DMS153 (cell line): ENCODE results near the gene CIAPIN1.
"Not testable (repeated sequence)": the region's sequence is repeated elsewhere in the genome, so short reads cannot be mapped to it uniquely, and the experiment has no call there.

Experiments used
- DNase-seq: peaks from one replicate; lab custom pipeline; 2025; lab: John Stamatoyannopoulos, UW

The CIAPIN1 gene

DNA sequence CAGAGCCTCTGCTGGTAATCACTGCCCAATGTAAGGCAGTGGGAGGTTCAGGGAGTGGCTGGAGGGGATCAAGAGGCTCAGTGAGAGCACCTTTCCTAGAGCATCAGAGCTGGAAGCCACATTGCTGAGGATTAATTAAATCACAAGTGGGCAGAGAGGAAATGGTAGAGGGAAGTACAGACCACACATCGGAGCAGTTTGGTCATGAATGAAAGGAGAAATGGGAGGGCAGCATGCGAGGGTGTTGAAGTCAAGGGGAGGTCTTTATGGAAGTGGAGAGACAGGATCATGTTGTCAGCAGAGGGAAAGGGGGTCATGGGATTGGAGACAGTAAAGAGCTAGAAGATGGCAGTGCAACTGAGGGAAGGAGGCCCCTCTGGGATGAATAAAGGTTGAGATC lies 40.3 kb downstream of the CIAPIN1 start:
- no peak for DNase-seq

GRCh38 chr16:57405097-57405496 lies 42.1 kb downstream of the CIAPIN1 start:
- DNase-seq = no peak

DNA sequence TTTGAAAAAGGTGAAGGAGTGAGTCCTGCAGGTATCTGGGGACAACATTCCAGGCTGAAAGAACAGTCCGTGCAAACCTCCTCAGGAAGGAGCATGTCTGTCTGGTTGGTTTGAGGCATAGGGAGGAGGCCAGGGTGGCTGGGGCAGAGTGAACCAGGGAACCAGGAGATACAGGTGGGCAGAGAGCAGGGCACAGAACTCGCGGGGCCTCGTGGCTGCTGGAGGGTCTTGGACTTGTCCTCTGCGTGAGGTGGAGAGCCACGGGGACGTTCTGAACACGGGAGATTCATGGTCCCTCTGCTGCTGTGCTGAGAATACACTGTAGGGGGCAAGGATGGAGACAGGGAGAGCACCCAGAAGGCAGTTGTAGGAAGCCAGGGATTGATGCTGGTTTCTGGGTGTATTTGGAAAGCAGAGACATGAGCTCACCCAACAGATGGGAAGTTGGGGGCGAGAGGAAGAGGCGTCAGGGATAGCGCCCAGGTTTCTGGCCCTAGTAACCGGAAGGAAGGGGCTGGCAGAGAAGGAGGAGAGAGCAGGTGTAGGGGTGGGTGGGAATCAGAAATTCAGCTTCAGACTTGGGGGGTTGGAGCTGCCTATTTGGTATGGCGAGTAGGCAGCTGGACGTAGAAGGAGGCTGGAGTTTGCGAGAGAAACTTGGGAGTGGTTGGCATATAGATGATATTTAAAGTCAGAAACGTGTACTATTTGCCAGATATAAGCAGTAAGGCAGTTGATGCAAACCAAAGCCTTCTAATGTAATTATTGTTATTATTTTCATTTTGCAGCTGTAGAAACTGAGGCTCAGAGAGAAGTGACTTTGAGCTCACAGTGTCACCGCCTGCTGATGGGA lies 43.0 kb downstream of the CIAPIN1 start, which contains the start of gene CCL17:
CCL17 (plus strand) TSS at position 803 of the 853 bp plus-strand sequence. CDS start 9,166 bp downstream, outside the sequence.
- DNase-seq = no peak

DNA sequence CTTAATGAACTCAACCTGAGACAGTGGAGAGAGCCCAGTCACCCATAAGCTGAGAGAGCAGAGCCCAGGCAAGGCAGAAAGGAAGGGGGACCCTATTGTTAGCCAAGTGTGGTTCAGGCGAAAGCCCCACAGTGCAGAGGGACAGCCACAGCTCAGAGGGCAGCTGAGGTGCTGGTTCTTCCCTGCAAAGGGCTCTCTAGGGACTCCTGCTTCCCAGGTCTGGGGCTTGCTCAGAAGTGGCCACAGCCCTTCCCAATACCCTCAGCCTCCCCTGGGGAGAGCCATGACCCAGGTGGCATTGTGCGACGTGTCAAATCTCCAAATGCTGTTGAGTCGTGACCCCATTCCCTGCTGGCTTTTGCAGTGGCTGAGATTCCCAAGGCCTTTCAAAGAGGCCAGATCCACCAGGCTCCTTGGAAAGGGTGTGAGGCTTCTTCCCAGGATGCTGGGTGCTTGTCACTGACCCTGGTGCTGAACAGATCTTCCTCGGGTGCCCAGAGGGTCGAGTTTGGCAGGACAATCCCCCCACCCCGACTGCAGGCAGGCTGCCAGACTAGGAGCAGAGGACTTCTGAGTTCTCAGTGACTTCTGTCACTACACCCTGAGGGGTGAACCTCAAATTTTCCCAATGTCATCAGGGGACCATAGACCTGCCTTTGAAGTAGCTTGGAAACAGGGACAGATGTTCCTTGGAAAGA lies 45.1 kb downstream of the CIAPIN1 start:
- no peak for DNase-seq

DNA sequence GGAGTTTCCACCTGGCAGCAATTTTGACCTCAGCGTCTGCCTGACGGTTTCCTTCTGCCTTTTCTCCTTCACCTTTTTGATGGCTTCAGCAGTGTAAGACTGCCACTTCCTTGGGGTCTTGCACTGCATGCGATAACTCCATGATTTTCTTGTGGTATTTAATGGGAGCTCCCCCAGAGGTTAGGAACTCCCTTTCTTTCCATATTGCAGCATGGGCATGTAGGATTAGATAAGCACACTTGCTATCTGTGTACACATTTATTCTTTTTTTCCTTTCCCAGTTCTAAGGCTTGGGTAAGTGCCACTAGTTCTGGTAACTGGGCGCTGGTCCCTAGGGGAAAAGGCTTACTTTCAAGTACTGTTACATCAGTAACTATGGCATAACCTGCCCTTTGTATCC lies 49.7 kb downstream of the CIAPIN1 start:
- DNase-seq = not testable (repeated sequence)

GRCh38 chr16:57396786-57397185 lies 50.4 kb downstream of the CIAPIN1 start:
- DNase-seq = no peak

GRCh38 chr16:57395026-57395425 lies 52.2 kb downstream of the CIAPIN1 start:
- no peak for DNase-seq

GRCh38 chr16:57394444-57394843 lies 52.7 kb downstream of the CIAPIN1 start:
- DNase-seq = no peak

DNA sequence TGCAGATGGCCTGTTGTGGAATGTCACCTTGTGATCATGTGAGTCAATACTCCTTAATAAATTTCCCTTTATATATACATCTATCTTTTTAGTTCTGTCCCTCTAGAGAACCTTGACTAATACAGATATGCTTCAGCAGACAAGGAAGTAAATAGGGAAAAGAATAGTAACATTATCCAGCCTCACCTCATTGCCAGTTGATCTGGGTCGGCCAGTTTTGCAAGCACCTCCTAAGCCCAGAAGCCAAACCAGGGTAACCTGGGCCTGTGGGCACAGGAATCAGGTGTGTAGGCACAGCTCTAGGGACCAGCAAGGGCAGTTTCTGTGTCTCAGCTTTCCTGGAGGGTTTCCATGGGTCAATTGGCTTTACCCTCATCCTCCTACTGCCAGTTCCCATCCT lies 54.5 kb downstream of the CIAPIN1 start:
- DNase-seq = no peak

- no peak for DNase-seq
These were observed 55.5 kb downstream of the CIAPIN1 start for GRCh38 chr16:57391708-57392107.

- no peak for DNase-seq
These were observed 55.9 kb downstream of the CIAPIN1 start for GRCh38 chr16:57391300-57391699.

DNA sequence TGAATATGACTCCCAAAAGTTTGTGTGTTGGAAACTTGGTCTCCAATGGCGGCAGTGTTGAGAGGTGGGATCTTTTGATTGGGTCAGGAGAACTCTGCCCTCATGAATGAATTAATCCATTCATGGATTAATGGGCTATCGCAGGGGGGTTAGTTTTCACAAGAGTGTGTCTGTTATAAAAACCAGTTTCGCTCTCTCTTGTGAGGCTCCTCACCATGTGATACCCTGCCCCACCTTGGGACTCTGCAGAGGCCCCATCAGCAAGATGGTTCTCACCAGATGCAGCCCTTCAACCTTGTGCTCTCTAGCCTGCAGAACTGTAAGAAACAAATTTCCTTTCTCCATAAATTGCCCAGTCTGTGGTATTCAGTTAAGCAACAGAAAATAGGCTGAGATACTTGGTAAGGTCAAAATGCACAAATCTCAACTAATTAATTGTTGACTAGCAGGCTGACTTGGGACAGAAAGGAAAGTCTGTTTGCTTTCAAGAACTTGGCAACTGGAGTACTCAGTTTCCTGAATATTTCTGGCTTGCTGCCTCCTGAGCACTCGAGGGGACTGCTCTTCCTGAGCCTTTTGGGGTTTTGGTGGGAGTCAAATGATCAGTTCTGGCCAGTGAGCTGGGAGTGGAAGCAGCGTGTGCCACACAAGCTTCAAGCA lies 56.4 kb downstream of the CIAPIN1 start:
- no peak for DNase-seq

GRCh38 chr16:57389087-57389468 lies 58.1 kb downstream of the CIAPIN1 start:
- no peak for DNase-seq

GRCh38 chr16:57388359-57389086 lies 58.7 kb downstream of the CIAPIN1 start:
- DNase-seq = no peak

DNA sequence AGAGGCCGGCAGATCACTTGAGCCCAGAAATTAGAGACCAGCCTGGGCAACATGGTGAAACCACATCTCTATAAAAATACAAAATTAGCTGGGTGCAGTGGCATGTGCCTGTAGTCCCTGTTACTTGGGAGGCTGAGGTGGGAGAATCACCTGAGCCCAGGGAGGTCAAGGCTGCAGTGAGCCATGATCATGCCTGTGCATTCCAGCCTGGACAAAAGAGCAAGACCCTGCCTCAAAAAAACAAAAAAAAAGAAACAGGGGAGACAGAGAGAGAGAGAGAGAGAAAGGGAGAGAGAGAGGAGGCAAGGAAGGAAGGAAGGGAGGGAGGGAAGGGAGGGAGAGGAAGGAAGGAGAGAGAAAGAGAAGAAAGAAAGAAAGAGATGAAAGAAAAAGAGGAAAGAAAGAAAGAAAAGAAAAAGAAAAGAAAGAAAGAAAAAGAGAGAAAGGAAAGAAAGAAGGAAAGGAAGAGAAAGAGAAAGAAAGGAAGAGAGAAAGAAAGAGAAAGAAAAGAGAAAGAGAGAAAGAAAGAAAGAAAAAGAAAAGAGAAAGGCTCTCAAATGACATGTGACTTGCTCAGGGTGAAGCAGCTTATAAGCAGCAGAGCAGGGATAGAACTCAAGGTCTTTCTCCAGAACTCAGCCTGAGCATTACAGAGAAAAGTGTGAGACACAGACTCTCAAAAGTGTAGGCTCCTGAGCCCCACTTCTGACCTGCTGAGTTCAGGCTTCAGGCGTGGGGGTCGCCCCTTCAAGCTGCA lies 59.4 kb downstream of the CIAPIN1 start:
- no peak for DNase-seq

- no peak for DNase-seq
These were observed 60.7 kb downstream of the CIAPIN1 start for GRCh38 chr16:57386381-57386951.

DNA sequence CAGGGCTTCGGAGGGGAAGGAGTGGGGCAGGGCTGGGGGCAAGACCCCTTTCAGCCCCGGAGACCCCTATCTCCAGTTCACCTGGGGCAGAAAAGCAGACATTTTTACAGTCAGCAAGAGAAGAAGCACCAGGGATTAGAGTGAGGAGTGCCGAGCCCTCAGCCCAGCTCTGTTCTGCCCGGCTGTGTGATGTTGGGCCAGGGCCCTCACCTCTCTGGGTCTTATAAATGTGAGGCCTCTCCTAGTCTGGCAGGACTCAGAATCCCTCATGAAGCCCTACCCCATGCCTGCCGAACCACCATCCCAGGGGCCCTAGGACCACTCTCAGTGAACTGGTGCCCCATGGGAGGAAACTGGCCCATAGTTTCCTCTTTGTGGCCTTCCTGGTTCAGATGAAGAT lies 62.1 kb downstream of the CIAPIN1 start:
- DNase-seq = no peak

DNA sequence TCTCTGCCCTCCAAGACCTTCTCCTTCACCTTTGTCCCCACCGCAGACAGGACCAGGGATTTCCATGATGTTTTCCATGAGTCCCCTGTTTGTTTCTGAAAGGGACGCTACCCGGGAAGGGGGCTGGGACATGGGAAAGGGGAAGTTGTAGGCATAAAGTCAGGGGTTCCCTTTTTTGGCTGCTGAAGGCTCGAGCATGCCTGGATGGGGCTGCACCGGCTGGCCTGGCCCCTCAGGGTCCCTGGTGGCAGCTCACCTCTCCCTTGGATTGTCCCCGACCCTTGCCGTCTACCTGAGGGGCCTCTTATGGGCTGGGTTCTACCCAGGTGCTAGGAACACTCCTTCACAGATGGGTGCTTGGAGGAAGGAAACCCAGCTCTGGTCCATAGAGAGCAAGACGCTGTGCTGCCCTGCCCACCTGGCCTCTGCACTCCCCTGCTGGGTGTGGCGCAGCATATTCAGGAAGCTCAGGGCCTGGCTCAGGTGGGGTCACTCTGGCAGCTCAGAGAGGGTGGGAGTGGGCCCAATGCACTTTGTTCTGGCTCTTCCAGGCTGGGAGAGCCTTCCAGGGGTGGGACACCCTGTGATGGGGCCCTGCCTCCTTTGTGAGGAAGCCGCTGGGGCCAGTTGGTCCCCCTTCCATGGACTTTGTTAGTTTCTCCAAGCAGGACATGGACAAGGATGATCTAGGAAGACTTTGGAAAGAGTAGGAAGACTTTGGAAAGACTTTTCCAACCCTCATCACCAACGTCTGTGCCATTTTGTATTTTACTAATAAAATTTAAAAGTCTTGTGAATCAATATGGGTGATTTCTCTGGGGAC lies 62.7 kb downstream of the CIAPIN1 start:
- no peak for DNase-seq

DNA sequence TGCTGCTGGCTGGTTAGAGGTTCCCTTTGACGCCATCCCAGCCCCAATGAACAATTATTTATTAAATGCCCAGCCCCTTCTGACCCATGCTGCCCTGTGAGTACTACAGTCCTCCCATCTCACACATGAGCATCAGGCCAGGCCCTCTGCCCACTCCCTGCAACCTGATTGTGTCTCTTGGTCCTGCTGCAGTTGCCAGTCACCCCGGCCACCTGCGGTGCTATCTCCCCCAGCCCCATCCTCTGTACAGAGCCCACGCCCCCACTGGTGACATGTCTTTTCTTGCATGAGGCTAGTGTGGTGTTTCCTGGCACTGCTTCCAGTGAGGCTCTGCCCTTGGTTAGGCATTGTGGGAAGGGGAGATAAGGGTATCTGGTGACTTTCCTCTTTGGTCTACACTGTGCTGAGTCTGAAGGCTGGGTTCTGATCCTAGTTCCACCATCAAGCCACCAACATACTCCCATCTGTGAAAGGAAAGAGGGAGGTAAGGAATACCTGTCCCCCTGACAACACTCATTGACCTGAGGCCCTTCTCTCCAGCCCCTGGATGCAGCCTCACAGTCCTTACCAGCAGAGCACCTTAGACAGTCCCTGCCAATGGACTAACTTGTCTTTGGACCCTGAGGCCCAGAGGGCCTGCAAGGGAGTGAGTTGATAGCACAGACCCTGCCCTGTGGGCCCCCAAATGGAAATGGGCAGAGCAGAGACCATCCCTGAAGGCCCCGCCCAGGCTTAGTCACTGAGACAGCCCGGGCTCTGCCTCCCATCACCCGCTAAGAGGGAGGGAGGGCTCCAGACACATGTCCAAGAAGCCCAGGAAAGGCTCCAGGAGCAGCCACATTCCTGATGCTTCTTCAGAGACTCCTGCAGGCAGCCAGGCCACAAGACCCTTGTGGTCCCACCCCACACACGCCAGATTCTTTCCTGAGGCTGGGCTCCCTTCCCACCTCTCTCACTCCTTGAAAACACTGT lies 63.6 kb downstream of the CIAPIN1 start:
- DNase-seq = no peak
